ENCODE results near the gene MARCO.

- TF ChIP-seq POLR2AphosphoS5 (IDR thresholded peaks at IDR 0.05; ENCODE audit: borderline replicate concordance, low read depth, low read length): no peak
- TF ChIP-seq EZH2 (IDR thresholded peaks at IDR 0.05): no peak
- TF ChIP-seq FOXP2 (optimal IDR thresholded peaks at IDR 0.05; ENCODE audit: control extremely low read depth, extremely low read length, insufficient read depth): no peak
Measured at GRCh38 chr2:118940486-118941120, 1.4 kb upstream of the MARCO start.

Measured in SK-N-MC (cell line).